Head of caudate nucleus (tissue), 42 donors: Measurements from ENCODE around the gene MXD3.
A peak's percentile ranks its signal among the peaks of the same experiment; 100 is the strongest.
"Not testable (repeated sequence)": the region's sequence is repeated elsewhere in the genome, so short reads cannot be mapped to it uniquely, and the experiment has no call there.

Experiments used
- DNase-seq, 42 donors: peaks; one replicate each; pipeline versions ENCODE4 v3.0.0 to v3.0.0-alpha.2; 2020 to 2021; ENCODE audit warnings: mixed read lengths in 7 of 42
- intact Hi-C: fragments of 100-400 bp; cut with DNase I; formaldehyde crosslinking; loops from one replicate; pipeline ENCODE4 v1.15.0; 2022

The MXD3 gene

DNA sequence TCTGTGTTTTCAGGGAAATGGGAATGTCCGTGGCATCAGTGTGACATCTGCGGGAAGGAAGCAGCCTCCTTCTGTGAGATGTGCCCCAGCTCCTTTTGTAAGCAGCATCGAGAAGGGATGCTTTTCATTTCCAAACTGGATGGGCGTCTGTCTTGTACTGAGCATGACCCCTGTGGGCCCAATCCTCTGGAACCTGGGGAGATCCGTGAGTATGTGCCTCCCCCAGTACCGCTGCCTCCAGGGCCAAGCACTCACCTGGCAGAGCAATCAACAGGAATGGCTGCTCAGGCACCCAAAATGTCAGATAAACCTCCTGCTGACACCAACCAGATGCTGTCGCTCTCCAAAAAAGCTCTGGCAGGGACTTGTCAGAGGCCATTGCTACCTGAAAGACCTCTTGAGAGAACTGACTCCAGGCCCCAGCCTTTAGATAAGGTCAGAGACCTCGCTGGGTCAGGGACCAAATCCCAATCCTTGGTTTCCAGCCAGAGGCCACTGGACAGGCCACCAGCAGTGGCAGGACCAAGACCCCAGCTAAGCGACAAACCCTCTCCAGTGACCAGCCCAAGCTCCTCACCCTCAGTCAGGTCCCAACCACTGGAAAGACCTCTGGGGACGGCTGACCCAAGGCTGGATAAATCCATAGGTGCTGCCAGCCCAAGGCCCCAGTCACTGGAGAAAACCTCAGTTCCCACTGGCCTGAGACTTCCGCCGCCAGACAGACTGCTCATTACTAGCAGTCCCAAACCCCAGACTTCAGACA, 17.7 kb downstream of the MXD3 start:
- intact Hi-C loops: no loop called here
- DNase-seq: peak in 1 of 42 donors; percentile 29

- intact Hi-C loops: no loop called here
- peak in 1 of 42 donors; percentile 18 for DNase-seq
Measured at GRCh38 chr5:177291735-177292134, 20.0 kb downstream of the MXD3 start.

DNA sequence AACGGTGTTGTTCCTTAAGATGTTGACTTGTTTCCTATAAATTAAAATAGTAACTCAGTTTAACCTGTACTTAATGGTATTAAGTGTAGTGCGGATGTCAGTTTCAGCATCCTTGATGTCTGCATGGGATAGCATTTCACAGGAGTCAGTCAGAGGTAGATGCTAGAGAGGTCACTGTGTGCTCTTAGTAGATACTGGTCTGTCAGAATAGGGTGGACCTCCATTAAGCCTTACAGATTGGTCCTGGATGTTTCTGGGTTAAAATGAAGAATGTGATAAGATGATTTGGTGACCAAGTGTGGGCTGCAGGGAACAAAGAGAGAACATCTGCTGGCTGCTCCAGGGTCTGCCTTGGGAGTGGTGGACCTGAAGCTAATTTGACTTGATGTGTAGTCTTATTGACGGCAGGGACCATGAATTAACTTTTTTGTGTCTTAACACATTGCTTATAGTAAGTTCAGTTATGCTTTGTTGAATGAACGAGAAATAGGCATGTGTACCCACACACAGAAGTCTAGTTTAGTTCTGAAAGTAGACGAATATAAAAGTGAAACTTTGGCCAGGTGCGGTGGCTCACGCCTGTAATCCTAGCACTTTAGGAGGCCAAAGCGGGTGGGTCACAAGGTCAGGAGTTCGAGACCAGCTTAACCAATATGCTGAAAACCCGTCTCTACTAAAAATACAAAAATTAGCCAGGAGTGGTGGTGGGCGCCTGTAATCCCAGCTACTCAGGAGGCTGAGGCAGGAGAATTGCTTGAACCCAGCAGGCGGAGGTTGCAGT, 20.7 kb downstream of the MXD3 start:
- DNase-seq: peak in 1 of 42 donors; percentile 21
- intact Hi-C loops: no loop called here

GRCh38 chr5:177288191-177288590, 23.5 kb downstream of the MXD3 start:
- DNase-seq: no peak
- intact Hi-C loops: no loop called here

DNA sequence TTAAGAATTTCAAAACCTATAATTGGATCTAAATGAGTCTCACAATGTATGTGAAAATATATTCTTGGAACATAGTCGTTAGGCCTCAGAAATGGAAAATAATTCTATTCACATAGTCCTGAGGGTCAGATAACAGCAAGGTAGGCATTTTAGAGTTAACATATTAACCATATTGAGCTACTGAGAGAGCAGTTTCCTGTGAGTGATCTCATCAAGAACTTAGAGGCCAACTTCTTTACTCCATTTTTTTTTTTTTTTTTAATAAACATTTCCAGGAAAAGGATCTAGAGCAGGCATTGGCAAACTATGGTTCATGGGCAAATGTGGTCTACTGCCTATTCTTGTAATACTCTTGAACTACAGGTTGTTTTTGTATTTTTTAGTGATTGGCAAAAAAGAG, 34.8 kb downstream of the MXD3 start:
- intact Hi-C loops: no loop called here

GRCh38 chr5:177275883-177276282, 35.8 kb downstream of the MXD3 start:
- intact Hi-C loops: no loop called here
- DNase-seq: peak in 25 of 42 donors; percentile 12 to 77 (median 41)

More for the DNA sequence above, 34.8 kb downstream of the MXD3 start:
- no peak for DNase-seq

DNA sequence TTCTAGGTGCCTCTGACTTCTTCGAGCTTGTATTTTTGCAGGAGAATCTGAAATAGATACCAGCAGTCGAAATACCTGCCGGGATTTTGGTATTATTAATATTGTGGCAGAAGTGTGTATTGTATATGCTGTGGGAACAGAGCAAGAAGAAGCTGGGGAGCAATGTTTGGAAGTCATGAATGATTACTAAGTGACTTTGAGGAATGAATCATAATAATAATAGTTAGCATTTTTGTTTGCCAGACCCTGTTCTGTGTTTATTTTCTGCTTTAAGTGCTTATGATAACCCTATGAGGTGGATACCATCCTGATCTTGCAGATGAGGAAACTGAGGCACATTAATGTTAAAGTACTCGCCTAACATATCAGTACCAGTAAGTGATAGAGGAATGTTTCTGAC, 40.6 kb downstream of the MXD3 start:
- intact Hi-C loops: no loop called here
- DNase-seq: no peak

DNA sequence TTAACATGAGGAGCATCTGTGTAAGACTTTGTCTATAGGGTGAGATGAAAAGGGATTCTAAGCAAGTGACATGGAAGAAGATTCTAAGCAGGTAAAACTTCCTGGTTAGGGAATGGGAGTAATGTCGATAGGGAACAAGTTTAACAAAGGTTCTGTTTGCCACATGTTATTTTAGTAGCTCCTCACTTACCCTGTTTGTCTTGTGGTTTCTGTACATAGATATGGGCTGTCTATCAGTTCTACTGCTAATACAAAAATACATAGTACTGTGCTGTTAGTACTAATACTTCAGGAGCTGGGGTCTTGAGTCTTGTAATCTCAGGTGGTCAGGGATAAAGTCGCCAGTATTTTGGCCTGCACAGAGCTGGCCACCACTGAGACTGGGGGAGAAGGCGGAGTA, 41.0 kb downstream of the MXD3 start:
- intact Hi-C loops: no loop called here
- no peak for DNase-seq

GRCh38 chr5:177269976-177270375, 41.7 kb downstream of the MXD3 start:
- no peak for DNase-seq
- intact Hi-C loops: no loop called here

GRCh38 chr5:177269232-177269895, 42.3 kb downstream of the MXD3 start:
- DNase-seq: no peak
- intact Hi-C loops: no loop called here

GRCh38 chr5:177265395-177265794, 46.3 kb downstream of the MXD3 start:
- intact Hi-C loops: no loop called here
- no peak for DNase-seq

DNA sequence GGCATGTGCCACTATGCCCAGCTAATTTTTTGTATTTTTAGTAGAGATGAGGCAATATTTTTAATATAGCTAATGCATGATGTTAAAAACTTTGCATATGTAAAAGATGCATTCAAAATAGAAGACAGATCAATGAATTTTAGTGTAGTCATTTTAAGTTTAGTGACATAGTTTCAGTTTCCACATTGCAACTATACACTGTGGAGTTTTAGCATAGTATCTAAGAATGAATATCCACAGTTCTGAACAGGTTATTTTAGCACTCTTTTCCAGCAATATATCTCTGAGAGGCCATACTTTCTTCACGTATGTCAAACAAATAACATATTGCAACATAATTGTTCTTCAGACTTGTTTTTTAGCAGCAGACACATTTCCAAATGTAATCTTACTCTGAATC, 47.5 kb downstream of the MXD3 start:
- intact Hi-C loops: no loop called here
- no peak for DNase-seq

DNA sequence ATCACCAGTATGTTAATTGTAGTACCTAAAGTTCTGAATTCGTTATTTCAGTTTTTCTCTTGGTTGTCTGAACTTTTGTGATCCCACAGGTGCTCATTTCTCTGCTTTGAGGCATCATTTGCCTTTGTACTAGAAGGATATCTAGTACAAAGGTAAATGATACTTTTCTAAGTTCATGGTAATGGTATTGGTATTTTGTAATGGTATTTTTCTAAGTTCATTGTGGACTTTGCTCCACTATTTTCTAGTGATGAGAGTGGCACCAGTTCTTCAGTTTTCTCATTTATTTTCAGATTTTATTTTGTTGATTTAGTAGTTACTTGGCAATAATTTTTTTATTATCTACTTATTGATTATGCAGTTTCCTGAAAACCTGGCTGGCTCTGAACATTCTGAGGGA, 50.2 kb downstream of the MXD3 start:
- intact Hi-C loops: no loop called here
- DNase-seq: no peak

- no peak for DNase-seq
- intact Hi-C loops: no loop called here
Measured at GRCh38 chr5:177260961-177261360, 50.7 kb downstream of the MXD3 start.

GRCh38 chr5:177258711-177259110, 53.0 kb downstream of the MXD3 start:
- intact Hi-C loops, DNase-seq: not testable (repeated sequence)
